ENCODE measurements around the gene SUPT20HL1. TPM values are rescaled to one million over a fixed set of nuclear protein-coding genes. Genes with fewer than 3 reads are reported as not detected.
"Not testable (repeated sequence)": the region's sequence is repeated elsewhere in the genome, so short reads cannot be mapped to it uniquely, and the experiment has no call there.

The SUPT20HL1 gene
- total RNA-seq, 1 experiment from 2014 or later = not detected

DNA sequence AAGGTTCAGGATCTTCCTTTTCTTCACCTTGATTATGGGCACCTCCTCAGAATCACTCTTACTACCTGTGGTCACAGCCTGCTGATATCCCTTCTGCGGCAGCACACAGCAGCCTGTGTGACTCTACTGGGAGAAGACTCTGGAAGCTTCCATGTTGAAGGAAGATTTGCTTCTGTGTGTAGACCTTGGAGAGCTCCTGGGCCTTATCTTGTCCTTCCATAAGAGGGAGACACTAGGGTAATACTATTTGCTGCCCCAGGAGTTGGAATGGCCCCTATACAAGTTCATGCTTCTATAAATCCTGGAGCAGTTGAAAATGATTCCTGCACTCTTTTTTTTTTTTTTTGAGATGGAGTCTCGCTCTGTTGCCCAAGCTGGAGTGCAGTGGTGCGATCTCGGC, 10.2 kb upstream of the SUPT20HL1 start:
- H3K27me3 Mint-ChIP-seq (ENCODE audit: unreplicated experiment) = no peaks in the 10 kb centered on the region
- no peak overlapping the region for H3K27ac Mint-ChIP-seq (ENCODE audit: unreplicated experiment)
- H3K4me3 Mint-ChIP-seq (ENCODE audit: low read depth, unreplicated experiment) = no peak overlapping the region
- no peaks in the 10 kb centered on the region for H3K9me3 Mint-ChIP-seq (ENCODE audit: low read depth, unreplicated experiment)
- no peaks in the 10 kb centered on the region for H3K4me1 Mint-ChIP-seq (ENCODE audit: low read depth, unreplicated experiment)
- CTCF ChIA-PET = interaction anchor here (0.7 kb wide), 1 partner anchor 866 kb away, joined by 3 read pairs; no protein-coding TSS in a partner anchor
- DNase-seq = no peak
- intact Hi-C loops (cut with micrococcal nuclease; ENCODE audit: unreplicated experiment) = no loop called here
- no peaks in the 10 kb centered on the region for H3K36me3 Mint-ChIP-seq (ENCODE audit: insufficient read depth, unreplicated experiment)
- TF ChIP-seq, protein P1, sequence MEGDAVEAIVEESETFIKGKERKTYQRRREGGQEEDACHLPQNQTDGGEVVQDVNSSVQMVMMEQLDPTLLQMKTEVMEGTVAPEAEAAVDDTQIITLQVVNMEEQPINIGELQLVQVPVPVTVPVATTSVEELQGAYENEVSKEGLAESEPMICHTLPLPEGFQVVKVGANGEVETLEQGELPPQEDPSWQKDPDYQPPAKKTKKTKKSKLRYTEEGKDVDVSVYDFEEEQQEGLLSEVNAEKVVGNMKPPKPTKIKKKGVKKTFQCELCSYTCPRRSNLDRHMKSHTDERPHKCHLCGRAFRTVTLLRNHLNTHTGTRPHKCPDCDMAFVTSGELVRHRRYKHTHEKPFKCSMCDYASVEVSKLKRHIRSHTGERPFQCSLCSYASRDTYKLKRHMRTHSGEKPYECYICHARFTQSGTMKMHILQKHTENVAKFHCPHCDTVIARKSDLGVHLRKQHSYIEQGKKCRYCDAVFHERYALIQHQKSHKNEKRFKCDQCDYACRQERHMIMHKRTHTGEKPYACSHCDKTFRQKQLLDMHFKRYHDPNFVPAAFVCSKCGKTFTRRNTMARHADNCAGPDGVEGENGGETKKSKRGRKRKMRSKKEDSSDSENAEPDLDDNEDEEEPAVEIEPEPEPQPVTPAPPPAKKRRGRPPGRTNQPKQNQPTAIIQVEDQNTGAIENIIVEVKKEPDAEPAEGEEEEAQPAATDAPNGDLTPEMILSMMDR (IDR thresholded peaks at IDR 0.05; ENCODE audit: unreplicated experiment) = no peak
- BruUV-seq (replicated peaks) = no TSS peak

GRCh38 chrX:24355095-24355494, 5.3 kb upstream of the SUPT20HL1 start:
- Mint-ChIP-seq H3K27me3 (ENCODE audit: unreplicated experiment) (no peaks in the 10 kb centered on the region), H3K9me3 (ENCODE audit: low read depth, unreplicated experiment) (no peaks in the 10 kb centered on the region), H3K36me3 (ENCODE audit: insufficient read depth, unreplicated experiment) (no peaks in the 10 kb centered on the region), H3K4me1 (ENCODE audit: low read depth, unreplicated experiment) (no peaks in the 10 kb centered on the region), H3K27ac (ENCODE audit: unreplicated experiment) (no peak overlapping the region), H3K4me3 (ENCODE audit: low read depth, unreplicated experiment) (no peak overlapping the region)
- intact Hi-C loops (cut with micrococcal nuclease; ENCODE audit: unreplicated experiment) = no loop called here
- TF ChIP-seq, protein P1 (IDR thresholded peaks at IDR 0.05; ENCODE audit: unreplicated experiment) = no peak
- CTCF ChIA-PET = no interaction called here
- no peak for DNase-seq
- no TSS peak for BruUV-seq (replicated peaks)

- no peak for DNase-seq
- Mint-ChIP-seq H3K27me3 (ENCODE audit: unreplicated experiment) (no peaks in the 10 kb centered on the region), H3K27ac (ENCODE audit: unreplicated experiment) (no peak overlapping the region), H3K9me3 (ENCODE audit: low read depth, unreplicated experiment) (no peaks in the 10 kb centered on the region), H3K36me3 (ENCODE audit: insufficient read depth, unreplicated experiment) (no peaks in the 10 kb centered on the region), H3K4me1 (ENCODE audit: low read depth, unreplicated experiment) (no peaks in the 10 kb centered on the region), H3K4me3 (ENCODE audit: low read depth, unreplicated experiment) (no peak overlapping the region)
- no TSS peak for BruUV-seq (replicated peaks)
- intact Hi-C loops (cut with micrococcal nuclease; ENCODE audit: unreplicated experiment) = no loop called here
- TF ChIP-seq, protein P1 (IDR thresholded peaks at IDR 0.05; ENCODE audit: unreplicated experiment) = no peak
- CTCF ChIA-PET = no interaction called here
These were observed 3.3 kb upstream of the SUPT20HL1 start for GRCh38 chrX:24357106-24357505.

- H3K27ac Mint-ChIP-seq (ENCODE audit: unreplicated experiment); DNase-seq; H3K9me3 Mint-ChIP-seq (ENCODE audit: low read depth, unreplicated experiment); H3K4me1 Mint-ChIP-seq (ENCODE audit: low read depth, unreplicated experiment); BruUV-seq (replicated peaks); H3K36me3 Mint-ChIP-seq (ENCODE audit: insufficient read depth, unreplicated experiment); CTCF ChIA-PET; intact Hi-C loops (cut with micrococcal nuclease; ENCODE audit: unreplicated experiment); H3K4me3 Mint-ChIP-seq (ENCODE audit: low read depth, unreplicated experiment): not testable (repeated sequence)
- H3K27me3 Mint-ChIP-seq (ENCODE audit: unreplicated experiment) = peaks cover 15% of the 10 kb centered on the region
These were observed 1.8 kb downstream of the SUPT20HL1 start for GRCh38 chrX:24362089-24362745.

DNA sequence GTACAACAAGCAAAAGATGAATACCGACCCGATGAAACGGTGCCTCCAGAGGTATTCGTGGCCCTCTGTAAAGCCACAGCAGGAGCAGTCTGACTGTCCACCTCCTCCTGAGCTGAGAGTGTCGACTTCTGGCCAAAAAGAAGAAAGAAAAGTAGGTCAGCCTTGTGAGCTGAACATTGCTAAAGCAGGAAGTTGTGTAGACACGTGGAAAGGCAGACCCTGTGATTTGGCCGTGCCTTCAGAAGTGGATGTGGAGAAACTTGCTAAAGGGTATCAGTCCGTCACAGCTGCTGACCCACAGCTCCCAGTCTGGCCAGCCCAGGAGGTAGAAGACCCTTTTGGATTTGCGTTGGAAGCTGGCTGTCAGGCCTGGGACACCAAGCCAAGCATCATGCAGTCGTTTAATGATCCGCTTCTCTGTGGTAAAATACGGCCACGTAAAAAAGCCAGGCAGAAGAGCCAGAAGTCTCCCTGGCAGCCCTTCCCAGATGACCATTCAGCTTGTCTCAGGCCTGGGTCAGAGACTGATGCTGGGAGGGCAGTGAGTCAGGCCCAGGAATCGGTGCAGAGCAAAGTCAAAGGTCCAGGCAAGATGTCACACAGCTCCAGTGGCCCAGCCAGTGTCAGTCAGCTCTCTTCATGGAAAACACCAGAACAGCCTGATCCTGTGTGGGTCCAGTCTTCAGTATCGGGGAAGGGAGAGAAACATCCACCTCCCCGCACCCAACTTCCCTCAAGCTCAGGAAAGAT, 3.2 kb downstream of the SUPT20HL1 start:
- H3K9me3 Mint-ChIP-seq (ENCODE audit: low read depth, unreplicated experiment); DNase-seq; intact Hi-C loops (cut with micrococcal nuclease; ENCODE audit: unreplicated experiment); BruUV-seq (replicated peaks); CTCF ChIA-PET; H3K36me3 Mint-ChIP-seq (ENCODE audit: insufficient read depth, unreplicated experiment); H3K4me1 Mint-ChIP-seq (ENCODE audit: low read depth, unreplicated experiment); H3K4me3 Mint-ChIP-seq (ENCODE audit: low read depth, unreplicated experiment); H3K27ac Mint-ChIP-seq (ENCODE audit: unreplicated experiment): not testable (repeated sequence)
- H3K27me3 Mint-ChIP-seq (ENCODE audit: unreplicated experiment) = peaks cover 15% of the 10 kb centered on the region
